Parathyroid adenoma (tissue), 2 donors: ENCODE measurements around the gene TMUB1.
A peak's percentile ranks its signal among the peaks of the same experiment; 100 is the strongest.

Experiments
- H2AFZ ChIP-seq: fragments of 300-600 bp; sonication (generic); one replicate; pipeline ENCODE4 v1.7.0; 2017; ENCODE audit warnings: antibody characterized with exemption, mild to moderate bottlenecking
- H3K27ac ChIP-seq: fragments of 300-600 bp; sonication (generic); one replicate; pipeline ENCODE4 v1.7.0; 2017
- H3K27me3 ChIP-seq: fragments of 300-600 bp; sonication (generic); one replicate; pipeline ENCODE4 v1.7.0; 2017; ENCODE audit warnings: low read length; ENCODE audit not compliant: control insufficient read depth, insufficient read depth
- H3K36me3 ChIP-seq: fragments of 300-600 bp; sonication (generic); one replicate; pipeline ENCODE4 v1.7.0; 2017; ENCODE audit warnings: low read length; ENCODE audit not compliant: control insufficient read depth, insufficient read depth
- H3K4me1 ChIP-seq: fragments of 300-600 bp; sonication (generic); one replicate; pipeline ENCODE4 v1.7.0; 2017; ENCODE audit warnings: control low read depth
- H3K4me2 ChIP-seq: fragments of 300-600 bp; sonication (generic); one replicate; pipeline ENCODE4 v1.7.0; 2017; ENCODE audit warnings: low read length
- H3K4me3 ChIP-seq: fragments of 300-600 bp; sonication (generic); one replicate; pipeline ENCODE4 v1.7.0; 2017; ENCODE audit warnings: low read depth, low read length
- H3K79me2 ChIP-seq: fragments of 300-600 bp; sonication (generic); one replicate; pipeline ENCODE4 v1.7.0; 2017; ENCODE audit warnings: control low read depth
- H3K9ac ChIP-seq: fragments of 300-600 bp; sonication (generic); one replicate; pipeline ENCODE4 v1.7.0; 2017; ENCODE audit warnings: mild to moderate bottlenecking
- H3K9me3 ChIP-seq: fragments of 300-600 bp; sonication (generic); one replicate; pipeline ENCODE4 v1.7.0; 2017; ENCODE audit warnings: low read length; ENCODE audit not compliant: control insufficient read depth
- TF ChIP-seq, protein P1 (sequence below): fragments of 300-600 bp; sonication (generic); IDR thresholded peaks from one replicate; pipeline ENCODE4 v1.7.0; 2017; ENCODE audit warnings: antibody characterized with exemption, mild to moderate bottlenecking
- donor health status: primary hyperparathyroidism.

Gene TMUB1

DNA sequence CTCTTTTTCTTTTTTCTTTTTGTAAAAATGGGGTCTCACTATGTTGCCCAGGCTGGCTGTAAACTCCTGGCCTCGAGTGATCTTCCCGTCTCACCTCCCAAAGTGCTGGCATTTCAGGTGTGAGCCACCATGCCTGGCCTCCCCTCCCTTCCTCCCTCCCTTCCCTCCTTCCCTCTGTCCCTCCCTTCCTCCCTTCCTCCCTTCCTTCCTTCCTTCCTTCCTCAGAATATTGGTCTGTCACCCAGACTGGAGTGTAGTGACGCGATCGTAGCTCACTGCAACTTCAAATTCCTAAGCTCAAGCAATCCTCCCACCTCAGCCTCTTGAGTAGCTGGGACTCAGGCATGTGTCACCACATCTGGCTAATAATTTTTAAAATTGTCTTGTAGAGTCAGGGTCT lies 11.4 kb upstream of the TMUB1 start:
- peaks cover 7% of the 10 kb centered on the region for H3K4me1 ChIP-seq
- no peak overlapping the region for H3K27ac ChIP-seq
- H3K36me3 ChIP-seq, result no peaks in the 10 kb centered on the region
- no peak overlapping the region for H3K4me2 ChIP-seq
- H2AFZ ChIP-seq, result no peak overlapping the region
- no peak overlapping the region for H3K4me3 ChIP-seq
- no peaks in the 10 kb centered on the region for H3K9me3 ChIP-seq
- H3K79me2 ChIP-seq, result peaks cover 81% of the 10 kb centered on the region
- no peaks in the 10 kb centered on the region for H3K27me3 ChIP-seq
- TF ChIP-seq, protein P1, sequence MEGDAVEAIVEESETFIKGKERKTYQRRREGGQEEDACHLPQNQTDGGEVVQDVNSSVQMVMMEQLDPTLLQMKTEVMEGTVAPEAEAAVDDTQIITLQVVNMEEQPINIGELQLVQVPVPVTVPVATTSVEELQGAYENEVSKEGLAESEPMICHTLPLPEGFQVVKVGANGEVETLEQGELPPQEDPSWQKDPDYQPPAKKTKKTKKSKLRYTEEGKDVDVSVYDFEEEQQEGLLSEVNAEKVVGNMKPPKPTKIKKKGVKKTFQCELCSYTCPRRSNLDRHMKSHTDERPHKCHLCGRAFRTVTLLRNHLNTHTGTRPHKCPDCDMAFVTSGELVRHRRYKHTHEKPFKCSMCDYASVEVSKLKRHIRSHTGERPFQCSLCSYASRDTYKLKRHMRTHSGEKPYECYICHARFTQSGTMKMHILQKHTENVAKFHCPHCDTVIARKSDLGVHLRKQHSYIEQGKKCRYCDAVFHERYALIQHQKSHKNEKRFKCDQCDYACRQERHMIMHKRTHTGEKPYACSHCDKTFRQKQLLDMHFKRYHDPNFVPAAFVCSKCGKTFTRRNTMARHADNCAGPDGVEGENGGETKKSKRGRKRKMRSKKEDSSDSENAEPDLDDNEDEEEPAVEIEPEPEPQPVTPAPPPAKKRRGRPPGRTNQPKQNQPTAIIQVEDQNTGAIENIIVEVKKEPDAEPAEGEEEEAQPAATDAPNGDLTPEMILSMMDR, result no peak
- H3K9ac ChIP-seq, result no peak overlapping the region

DNA sequence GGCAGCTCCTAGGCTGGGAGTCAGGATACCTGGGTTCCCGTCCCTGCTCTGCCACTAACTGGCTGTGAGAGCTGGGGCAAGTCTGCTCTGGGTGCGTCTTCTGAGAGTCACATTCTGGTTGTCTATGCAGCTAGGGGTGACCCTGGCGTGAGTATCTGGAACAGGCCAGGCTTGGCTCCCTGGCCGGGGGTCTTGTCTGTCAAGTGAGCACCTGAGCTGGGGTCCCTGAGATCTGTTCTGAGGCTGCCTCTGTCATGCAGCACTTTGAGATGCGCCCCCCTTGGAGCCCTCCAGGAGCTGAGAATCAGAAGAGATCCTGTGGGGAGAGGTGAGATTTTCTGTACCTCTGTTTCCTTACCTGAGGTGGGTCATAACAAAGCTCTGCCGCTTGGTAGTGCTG lies 10.5 kb upstream of the TMUB1 start:
- no peak overlapping the region for H3K9ac ChIP-seq
- no peak overlapping the region for H2AFZ ChIP-seq
- H3K36me3 ChIP-seq, result no peaks in the 10 kb centered on the region
- no peaks in the 10 kb centered on the region for H3K27me3 ChIP-seq
- H3K27ac ChIP-seq, result no peak overlapping the region
- TF ChIP-seq, protein P1, result no peak
- H3K4me3 ChIP-seq, result no peak overlapping the region
- no peaks in the 10 kb centered on the region for H3K9me3 ChIP-seq
- peaks cover 83% of the 10 kb centered on the region for H3K79me2 ChIP-seq
- H3K4me2 ChIP-seq, result no peak overlapping the region
- H3K4me1 ChIP-seq, result peaks cover 15% of the 10 kb centered on the region

- peaks cover 83% of the 10 kb centered on the region for H3K79me2 ChIP-seq
- H3K27me3 ChIP-seq, result no peaks in the 10 kb centered on the region
- H3K27ac ChIP-seq, result no peak overlapping the region
- no peaks in the 10 kb centered on the region for H3K9me3 ChIP-seq
- no peak overlapping the region for H2AFZ ChIP-seq
- H3K4me1 ChIP-seq, result peaks cover 27% of the 10 kb centered on the region
- H3K36me3 ChIP-seq, result no peaks in the 10 kb centered on the region
- H3K9ac ChIP-seq, result no peak overlapping the region
- H3K4me3 ChIP-seq, result no peak overlapping the region
- TF ChIP-seq, protein P1, result no peak
- H3K4me2 ChIP-seq, result no peak overlapping the region
Observed at GRCh38 chr7:151091988-151092387, 8.7 kb upstream of the TMUB1 start.

DNA sequence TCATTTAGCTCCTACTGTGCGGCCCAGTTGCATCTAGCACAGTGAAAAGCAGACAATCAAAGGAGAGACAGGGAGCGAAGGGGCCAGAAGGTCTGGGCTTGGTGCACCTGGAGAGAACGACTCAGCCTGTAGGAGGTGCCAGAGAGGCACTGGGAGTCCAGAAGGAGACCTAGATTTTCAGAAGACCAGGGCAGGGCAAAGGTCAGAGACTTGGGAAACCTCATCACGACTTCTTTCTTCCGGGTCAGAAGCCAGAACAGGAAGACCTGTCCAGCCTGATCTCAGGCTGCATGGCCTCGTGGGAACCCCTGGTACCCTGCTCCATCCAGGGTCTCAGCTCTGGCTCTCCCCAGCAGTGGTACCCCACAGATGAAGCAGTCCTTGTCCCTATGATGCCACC lies 8.1 kb upstream of the TMUB1 start:
- peaks cover 27% of the 10 kb centered on the region for H3K4me1 ChIP-seq

GRCh38 chr7:151091003-151091402 lies 7.7 kb upstream of the TMUB1 start:
- Histone ChIP-seq H3K9ac (no peak overlapping the region), H3K4me3 (no peak overlapping the region), H2AFZ (no peak overlapping the region), H3K27me3 (no peaks in the 10 kb centered on the region), H3K36me3 (no peaks in the 10 kb centered on the region), H3K4me2 (no peak overlapping the region), H3K9me3 (no peaks in the 10 kb centered on the region), H3K27ac (no peak overlapping the region), H3K4me1 (peaks cover 27% of the 10 kb centered on the region), H3K79me2 (peaks cover 77% of the 10 kb centered on the region)
- TF ChIP-seq, protein P1, result no peak

More for the DNA sequence above, 8.1 kb upstream of the TMUB1 start:
- peaks cover 80% of the 10 kb centered on the region for H3K79me2 ChIP-seq
- no peaks in the 10 kb centered on the region for H3K27me3 ChIP-seq
- H3K4me2 ChIP-seq, result no peak overlapping the region
- H3K9ac ChIP-seq, result no peak overlapping the region
- no peaks in the 10 kb centered on the region for H3K36me3 ChIP-seq
- no peak overlapping the region for H3K4me3 ChIP-seq
- TF ChIP-seq, protein P1, result peak; percentile 34
- no peak overlapping the region for H3K27ac ChIP-seq
- H3K9me3 ChIP-seq, result no peaks in the 10 kb centered on the region
- H2AFZ ChIP-seq, result no peak overlapping the region
